ENCODE measurements around the gene CEACAM1.
"Not testable (repeated sequence)": the region's sequence is repeated elsewhere in the genome, so short reads cannot be mapped to it uniquely, and the experiment has no call there.

The CEACAM1 gene

DNA sequence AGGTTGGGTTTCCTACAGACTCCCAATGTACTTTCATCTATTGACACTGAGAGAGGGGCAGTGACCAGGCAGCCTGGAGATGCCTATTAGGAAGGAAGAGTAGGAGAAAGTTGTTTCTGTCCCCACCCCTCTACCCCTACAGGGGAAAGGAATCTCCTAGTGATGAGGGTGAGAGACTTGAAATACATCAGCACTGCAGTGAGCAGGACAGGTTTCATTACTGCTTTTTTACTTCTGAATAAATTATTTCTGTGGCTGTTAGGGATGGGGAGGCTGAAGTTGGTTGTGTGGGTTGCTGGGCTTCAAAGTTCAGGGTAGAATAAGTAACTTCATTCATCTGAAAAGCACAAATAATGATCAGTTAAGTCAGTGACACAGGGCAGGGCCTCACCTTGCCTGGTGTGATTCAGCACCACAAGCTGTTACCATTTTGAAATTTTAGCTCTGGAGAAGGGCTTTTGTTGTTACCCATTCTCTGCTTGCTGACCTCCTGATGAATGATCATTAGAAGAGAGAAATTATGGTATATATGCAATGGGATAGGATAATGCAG, 19.3 kb downstream of the CEACAM1 start:
- no peak for DNase-seq

DNA sequence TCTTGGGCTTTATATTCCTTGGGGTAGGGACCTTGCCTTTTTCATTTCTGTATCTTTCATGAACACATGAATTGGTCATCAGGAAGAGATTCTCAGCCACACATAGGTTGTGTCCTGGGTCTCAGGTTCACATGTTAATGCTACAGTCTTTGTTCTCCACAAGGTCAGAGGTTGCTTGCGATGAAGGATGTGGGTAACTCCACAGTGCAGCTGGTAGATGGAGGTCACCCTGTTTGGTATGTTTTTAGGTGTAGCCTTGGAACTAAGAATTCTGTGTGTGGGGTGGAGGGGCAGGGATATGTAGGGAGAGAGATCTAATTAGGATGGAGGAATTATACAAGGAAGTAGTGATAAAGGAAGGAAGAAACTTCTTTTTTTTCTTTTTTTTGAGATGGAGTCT, 23.2 kb downstream of the CEACAM1 start:
- DNase-seq: no peak

DNA sequence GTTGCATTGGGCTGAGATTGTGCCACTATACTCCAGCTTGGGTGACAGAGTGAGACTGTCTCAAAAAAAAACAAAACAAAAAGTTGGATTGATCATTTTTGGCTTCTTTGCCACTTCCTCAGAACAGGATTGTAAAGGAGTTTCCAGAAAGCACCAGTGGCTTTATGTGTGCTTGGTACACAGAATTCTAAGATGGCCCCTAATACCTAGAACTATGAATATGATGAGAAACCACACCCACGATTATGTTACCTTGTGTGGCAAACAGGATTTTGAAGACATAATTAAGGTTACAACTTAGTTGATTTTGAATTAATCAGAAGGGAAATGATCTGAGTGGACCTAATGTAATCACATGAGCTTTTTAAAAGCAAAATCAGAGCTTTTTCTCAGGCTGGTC, 26.5 kb downstream of the CEACAM1 start:
- no peak for DNase-seq

DNA sequence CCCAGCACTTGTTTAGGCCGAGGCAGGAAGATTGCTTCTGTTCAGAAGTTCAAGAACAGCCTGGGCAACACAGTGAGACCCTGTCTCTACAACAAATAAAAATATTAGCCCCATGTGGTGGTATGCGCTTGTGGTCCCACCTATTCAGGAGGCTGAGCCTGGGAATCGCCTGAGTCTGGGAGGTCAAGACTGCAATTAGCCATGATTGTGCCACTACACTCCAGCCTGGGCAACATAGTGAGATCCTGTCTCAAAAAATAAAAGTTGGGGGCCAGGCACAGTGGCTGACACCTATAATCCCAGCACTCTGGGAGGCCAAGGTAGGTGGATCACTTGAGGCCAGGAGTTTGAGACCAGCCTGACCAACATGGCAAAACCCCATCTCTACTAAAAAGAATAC, 27.0 kb downstream of the CEACAM1 start:
- not testable (repeated sequence) for DNase-seq

DNA sequence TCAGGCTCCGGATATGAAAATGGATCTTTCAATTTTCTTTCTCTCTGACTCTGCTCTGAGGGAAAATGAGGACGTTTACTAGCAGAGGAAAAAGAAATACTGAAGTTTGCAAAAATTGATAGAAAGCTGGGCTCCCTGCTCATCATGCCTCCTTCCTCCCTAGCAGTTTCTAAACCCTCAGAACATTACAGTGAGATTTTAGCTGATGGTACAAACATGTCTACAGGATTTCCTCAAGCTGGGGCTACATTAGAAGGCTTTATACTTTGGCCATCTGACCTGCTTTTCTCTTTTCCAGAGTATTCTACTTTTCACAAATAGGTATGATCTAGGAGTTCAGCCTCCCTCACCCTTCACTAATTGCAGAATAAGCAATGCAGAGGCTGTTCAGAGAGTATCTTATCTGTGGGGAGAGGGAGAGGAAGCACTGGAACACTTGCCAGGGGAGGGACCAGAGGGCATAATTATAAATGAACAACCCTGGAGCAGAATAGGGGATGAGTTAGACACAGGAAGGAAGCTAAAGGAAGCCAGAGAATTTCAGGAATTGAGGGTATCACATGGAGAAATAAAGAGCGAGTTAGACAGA, 30.0 kb downstream of the CEACAM1 start:
- DNase-seq: no peak

DNA sequence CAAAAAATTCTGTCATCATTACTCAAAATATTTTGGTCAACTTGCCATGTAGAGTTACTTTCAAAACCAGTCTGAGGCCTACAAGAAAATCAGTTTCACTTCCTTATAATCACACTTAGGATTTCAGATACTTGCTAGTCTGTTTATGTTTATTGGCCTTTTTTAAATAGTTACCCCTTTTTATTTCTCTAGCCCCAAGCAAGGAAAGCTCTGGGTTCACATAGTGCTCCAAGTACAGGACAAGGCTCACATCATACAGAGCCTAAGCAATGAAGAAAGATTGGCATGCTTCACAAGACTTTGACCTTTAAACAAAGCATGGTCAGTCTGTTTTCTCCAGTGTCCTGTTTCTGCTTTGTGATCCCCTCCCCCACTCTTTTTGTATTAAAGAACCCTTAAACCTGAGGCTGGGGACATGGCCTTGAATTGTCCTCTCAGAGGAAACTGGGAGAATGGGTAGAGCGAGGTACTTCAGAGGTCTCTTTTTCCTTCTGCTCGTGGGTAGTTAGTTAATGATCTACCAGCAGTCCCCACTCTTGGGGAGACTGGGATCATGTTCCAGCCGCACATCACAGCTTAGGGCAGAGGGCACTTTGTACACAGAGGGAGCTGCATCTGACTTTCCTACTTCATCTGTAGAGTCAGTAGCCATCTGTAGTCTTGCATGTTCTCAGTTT, 30.7 kb downstream of the CEACAM1 start:
- no peak for DNase-seq

DNA sequence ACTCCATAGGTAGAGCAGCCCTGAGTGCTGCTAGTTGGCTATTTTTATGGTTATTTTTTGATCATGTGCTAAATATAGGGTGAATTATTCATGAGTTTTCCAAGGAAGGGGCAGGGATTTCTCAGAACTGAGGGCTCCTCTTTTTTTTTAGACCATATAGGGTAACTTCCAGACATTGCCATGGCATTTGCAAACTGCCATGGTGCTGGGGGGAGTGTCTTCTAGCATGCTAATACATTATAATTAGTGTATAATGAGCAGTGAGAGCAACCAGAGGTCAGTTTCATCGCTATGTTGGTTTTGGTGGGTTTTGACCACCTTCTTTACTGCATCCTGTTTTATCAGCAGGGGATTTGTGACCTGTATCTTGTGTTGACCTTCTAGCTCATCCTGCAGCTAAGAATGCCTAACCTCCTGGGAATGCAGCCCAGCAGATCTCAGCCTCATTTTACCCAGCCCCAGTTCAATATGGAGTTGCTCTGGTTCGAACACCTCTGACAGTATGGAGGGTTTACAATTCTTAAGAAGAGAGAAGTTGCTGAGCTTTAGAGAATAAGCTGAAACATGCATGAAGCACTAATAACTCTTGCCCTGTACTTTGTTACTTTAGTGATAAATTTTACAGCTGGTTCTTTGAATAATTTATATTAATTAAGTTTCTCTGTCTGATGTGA, 31.7 kb downstream of the CEACAM1 start:
- no peak for DNase-seq

DNA sequence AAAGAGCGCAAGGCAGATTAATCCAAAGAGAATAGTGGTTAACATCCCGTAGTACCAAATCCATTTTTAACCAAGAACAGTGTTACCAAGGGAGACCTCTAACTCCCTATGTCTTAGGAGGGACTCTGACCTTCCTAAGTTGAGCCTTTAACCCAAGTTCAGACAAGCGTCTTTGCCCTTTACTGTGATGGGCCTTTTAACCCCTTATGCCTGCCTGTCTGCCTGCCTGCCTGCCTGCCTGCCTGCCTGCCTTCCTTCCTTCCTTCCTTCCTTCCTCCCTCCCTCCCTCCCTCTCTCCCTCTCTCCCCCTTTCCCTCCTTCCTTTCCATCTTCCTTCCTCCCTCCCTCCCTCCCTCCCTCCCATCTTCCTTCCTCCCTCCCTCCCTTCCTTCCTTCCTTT, 32.6 kb downstream of the CEACAM1 start:
- DNase-seq: no peak

DNA sequence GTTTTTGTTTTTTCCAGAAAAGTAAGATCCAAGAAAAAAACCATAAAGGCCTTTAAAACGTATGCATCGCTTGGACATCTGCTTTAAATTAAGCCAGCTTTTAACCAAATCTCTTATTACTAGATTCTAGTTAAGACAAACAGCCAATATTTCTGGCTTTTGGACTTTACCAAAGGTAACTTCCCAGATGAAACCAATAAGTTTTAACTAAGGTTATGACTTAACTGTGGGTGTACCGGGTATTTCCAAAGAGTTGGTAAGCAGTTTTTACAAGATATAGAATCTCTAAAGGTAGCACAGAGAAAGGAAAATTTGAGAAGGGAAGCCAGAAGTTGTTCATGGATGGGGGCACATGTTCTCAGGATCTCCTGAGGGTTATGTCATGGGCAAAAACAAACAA, 34.0 kb downstream of the CEACAM1 start:
- no peak for DNase-seq

DNA sequence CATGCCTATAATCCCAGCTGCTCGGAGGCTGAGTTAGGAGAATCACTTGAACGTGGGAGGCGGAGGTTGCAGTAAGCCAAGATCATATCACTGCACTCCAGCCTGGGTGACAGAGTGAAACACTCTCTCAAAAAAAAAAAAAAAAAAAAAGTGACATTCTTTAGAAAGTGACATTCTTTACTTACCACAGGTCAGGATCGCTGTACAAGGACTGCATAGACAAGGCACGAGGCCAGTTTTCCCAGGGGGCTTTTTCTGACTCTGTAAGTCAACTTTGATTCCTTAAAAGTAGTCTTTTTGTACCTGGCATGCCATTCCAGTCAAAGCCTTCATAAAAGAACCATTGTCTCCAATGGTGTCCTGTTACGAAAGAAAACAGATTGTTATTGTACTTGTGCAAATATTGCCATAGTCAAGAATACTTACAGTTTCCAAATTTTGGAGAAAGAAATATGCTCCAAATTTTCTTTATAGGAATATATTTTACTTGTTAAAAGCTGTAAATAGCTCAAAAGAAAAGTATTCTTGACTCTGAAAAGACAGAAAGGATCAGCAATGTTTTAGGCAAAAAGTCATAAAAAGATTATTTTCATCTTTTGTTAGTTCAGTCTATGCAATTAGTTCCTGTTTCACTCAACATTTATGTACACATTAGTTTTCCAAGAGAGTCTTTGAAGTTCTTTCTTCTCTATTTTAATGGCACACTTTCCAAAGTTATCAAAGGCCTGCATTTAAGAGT, 39.3 kb downstream of the CEACAM1 start:
- DNase-seq: no peak

DNA sequence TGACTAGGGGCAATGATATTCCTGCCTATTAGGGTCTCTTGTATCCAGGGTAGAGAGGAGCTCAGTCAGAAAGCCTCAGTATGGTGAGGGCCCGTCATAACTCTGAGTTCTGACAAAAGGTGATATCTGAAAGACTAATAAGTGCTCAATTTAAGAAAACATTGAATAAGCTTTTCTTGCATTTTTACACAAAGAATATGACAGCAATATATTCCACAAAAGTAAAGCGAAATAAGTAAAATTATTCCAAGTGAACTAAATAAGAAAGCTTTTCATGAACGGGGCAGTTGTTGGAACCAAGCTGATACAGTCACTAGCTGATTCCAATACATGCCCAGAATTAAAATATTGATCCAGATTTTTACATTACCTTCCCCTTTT, 40.5 kb downstream of the CEACAM1 start:
- no peak for DNase-seq

DNA sequence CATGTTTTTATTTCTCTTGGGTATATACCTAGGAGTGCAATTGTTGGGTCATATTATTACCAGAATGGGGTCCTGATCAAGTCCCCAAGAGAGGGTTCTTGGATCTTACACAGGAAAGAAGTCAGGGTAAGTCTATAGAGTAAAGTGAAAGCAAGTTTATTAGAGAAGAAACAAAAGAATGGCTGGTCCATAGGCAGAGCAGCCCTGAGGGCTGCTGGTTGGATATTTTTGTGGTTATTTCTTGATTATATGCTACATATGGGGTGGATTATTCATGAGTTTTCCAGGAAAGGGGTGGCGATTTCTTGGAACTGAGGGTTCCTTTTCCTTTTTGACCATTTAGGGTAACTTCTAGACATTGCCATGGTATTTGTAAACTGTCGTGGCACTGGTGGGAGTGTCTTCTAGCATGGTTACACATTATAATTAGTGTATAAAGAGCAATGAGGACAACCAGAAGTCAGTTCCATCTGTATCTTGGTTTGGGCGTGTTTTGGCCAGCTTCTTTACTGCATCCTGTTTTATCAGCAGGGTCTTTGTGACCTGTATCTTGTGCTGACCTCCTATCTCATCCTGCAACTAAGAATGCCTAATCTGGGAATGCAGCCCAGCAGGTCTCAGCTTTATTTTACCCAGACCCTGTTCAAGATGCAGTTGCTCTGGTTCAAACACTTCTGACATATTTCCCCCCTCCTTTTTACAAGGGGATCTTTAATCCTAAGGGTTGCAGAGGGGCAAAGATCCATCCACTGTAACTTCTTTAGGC, 41.1 kb downstream of the CEACAM1 start:
- no peak for DNase-seq

DNA sequence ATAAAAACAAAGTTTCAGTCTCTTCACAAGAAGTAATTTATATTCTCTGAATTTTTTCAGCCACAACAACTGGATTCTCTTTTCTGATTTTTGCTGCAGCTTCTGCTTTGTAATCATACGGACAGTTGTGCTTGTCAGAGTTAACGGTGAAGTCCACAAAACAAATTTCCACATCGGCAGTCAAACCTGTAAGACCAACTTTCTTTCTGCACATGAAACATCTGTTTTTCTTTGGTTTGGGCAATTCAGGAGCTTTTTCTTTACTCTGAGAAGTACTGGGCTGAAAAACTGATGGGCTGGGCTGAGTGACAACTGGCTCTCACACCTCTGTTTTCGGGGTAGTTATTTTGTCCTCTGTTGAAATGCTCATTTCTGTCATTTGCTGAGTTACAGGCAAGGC, 43.2 kb downstream of the CEACAM1 start:
- not testable (repeated sequence) for DNase-seq

DNA sequence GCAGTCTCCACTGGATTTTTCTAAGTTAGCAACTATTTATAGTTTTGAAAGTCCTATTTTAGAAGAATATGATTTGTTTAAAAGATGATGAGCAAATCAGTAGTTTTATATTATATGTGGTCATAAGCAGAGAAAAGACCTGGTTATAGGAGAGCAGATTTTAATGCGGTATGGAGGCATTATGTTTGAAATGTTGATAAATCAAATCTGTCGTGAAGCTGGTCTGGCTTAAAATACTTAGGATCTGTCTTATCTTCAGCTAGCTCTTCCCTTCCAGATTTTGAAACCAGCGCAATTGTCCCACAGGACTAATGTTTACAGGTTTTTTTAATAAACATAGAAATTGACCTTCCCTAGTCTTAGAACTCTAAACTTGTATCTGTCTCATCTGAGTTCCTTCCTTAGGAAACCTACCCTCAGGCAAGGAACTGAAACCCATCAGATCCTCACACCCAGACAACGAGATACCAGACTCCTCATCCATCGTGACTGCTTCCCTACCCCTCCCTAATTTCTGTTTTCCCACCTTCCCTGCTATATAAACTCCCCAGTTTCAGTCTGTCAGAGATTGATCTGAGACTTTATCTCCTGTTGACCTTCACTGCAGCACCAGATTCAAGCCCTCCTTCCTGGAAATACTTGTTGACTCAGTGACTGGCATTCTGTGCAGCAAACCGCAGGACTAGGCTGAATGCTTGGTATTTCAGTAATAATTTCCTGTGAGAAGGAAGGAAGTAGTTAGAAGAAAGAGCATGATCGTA, 47.8 kb downstream of the CEACAM1 start:
- DNase-seq: no peak

DNA sequence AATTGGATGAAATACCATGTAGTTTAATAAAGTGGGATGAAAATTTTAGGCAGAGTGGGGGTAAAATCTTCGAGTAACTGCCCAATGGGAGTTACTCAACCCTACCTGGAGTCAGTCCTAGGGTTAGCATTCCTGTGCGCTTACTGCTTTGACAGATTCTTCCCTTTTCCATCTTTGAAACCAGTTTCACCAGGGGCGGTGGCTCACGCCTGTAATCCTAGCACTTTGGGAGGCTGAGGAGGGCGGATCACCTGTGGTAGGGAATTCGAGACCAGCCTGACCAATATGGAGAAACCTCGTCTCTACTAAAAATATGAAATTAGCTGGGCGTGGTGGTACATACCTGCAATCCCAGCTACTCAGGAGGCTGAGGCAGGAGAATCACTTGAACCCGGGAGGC, 48.5 kb downstream of the CEACAM1 start:
- DNase-seq: no peak

DNA sequence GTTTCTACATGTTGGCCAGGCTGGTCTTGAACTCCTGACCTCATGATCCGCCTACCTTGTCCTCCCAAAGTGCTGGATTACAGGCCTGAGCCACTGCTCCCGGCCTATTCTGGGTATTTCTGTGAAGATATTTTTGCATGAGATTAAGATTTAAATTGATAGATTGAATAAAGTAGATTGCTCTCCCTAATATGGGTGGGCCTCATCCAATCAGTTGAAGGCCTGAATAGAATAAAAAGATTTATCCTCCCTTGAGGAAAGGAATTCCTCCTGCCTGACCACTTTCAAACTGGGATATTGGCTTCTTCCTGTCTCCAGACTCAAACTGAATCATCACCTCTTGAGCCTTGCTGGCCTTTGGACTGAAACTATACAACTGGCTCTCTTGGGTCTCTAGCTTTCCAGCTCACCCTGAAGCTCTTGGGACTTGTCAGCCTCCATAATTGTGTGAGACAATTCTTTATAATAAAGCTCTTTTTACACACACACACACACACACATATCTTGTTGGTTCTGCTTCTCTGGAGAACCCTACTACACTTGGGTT, 49.4 kb downstream of the CEACAM1 start:
- DNase-seq: no peak

DNA sequence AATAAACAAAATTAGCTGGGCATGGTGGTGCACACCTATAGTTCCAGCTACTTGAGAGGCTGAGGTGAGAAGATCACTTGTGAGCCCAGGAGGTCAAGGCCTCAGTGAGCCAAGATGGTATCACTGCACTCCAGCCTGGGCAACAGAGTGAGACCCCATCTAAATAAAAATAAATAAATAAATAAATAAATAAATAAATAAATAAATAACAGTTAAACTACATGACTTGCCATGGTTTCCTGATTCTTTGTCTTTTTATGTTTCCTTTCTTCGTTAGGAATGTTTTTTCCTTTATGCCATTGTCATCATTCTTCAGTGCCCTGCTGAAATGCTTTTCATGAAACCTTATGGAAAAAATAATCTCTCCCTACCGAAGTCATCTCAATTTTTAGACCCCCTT, 50.3 kb downstream of the CEACAM1 start:
- DNase-seq: no peak

DNA sequence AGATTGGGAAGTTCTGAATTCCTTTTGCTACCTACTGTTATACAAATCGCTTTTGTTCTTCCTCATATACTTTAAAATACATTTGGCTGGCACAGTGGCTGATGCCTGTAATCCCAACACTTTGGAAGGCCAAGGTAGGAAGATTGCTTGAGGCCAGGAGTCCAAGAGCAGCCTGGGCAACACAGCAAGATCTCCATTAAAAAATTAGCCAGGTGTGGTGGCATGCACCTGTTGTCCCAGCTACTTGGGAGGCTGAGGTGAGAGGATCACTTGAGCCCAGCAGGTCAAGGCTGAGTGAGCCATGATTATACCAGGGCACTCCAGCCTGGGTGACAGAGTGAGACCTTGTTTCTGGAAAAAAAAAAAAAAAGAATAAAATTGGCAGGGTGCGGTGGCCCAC, 51.2 kb downstream of the CEACAM1 start:
- no peak for DNase-seq

DNA sequence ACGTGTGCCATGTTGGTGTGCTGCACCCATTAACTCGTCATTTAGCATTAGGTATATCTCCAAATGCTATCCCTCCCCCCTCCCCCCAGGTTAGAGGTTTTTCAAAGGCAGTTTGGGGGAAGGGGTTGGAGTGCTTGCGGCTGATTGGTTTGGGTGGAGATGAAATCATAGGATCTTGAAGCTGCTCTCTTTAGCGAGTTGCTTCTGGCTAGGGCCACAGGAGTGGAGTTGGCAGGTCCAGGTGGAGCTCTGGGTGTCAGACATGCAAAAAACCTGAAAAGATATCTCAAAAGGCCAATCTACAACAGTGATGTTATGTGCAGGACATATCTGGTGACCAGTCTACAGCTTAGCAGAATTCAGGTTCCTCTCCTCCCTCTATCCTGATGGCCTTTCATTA, 52.9 kb downstream of the CEACAM1 start:
- no peak for DNase-seq

DNA sequence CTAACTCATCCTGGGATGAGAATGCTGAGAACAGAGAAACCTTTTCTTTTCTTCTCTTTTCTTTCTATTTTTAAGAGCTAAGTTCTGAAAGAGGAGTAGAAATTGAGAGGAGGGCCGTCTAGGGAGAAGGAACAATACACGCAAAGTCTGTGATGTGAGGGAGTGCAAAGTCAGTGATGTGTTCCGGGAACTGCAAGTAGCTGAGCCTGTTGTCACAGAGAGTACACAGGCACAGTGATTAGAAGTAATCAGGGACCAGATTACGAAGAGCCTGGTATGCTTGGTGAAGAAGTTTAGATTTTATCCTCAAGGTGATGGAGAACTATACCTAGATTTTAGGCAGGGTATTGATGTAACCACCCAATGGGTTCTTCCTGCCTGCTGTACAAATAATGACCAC, 53.5 kb downstream of the CEACAM1 start:
- no peak for DNase-seq

DNA sequence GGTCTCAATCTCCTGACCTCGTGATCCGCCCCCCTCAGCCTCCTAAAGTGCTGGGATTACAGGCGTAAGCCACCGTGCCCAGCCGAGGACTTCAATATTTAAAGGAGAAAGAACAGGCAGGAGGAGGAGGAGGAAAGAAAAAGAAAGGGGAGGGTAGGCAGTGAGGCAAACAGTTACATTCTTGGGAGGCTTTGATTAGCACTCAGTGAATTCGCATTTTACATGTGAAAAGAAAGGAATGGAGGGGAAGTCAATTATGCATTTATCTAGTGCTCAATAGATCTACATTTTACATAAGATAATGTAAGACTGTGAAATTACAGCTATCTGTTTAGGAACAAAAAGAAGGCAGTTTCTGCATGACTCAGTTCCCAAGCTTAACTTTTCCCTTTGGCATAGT, 54.6 kb downstream of the CEACAM1 start:
- DNase-seq: no peak
